Stimulated activated memory B cell treated with anti-CD40 and anti-IgM and Interleukin-4, amounts not matched to agents 10 μg/mL and 1 μg/mL and 100 μg/mL, for 72 hours (primary cell): ENCODE results near the gene DPF1.

Source experiments
- ATAC-seq: fragments of 150-1000 bp; cut with Tn5 transposase; 2 replicates; pipeline ENCODE4 v1.10.0; 2021
- H3K27ac Mint-ChIP-seq: one replicate; pipeline ENCODE4 v1.8.0; 2022; ENCODE audit warnings: mild to moderate bottlenecking, mixed read lengths
- H3K27me3 Mint-ChIP-seq: one replicate; pipeline ENCODE4 v1.8.0; 2022; ENCODE audit warnings: mixed read lengths
- H3K36me3 Mint-ChIP-seq: one replicate; pipeline ENCODE4 v1.8.0; 2022; ENCODE audit warnings: mixed read lengths
- H3K4me1 Mint-ChIP-seq: one replicate; pipeline ENCODE4 v1.8.0; 2022; ENCODE audit warnings: mixed read lengths
- H3K4me3 Mint-ChIP-seq: one replicate; pipeline ENCODE4 v1.8.0; 2022; ENCODE audit warnings: mild to moderate bottlenecking, moderate library complexity, mixed read lengths
- H3K9me3 Mint-ChIP-seq: one replicate; pipeline ENCODE4 v1.8.0; 2022; ENCODE audit warnings: mixed read lengths

The DPF1 gene

DNA sequence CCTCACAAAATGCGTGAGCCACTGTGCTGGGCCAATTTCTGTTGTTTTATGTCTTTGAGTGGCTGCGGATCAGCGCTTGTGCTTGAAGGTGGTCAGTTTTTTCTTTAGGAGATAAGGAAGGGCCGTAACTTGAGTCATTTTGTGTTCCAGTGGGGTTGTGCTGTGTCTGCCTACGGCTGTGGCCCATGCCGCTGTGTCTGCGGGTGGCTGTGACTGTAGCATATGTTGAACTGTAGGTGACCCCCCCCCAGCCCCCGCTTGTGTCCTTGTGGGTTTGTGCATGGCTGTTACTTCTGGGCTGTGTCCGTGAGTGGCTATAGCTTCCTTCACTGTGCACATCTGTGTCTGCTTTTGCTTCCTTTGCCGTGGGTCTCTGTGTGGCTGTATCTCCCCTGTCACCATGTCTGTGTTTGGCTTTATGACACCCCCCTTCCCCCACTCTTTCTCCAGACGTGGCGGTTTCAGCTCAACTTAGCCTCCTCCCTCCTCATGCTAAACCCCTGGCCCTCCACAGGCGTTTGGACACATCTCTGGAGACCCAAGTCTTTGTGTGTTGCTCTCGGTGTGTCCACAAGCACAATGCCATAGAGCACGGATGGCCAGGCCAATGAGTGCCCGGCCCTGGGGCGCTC is 31.5 kb upstream of the DPF1 start:
- Mint-ChIP-seq H3K4me1 (peaks cover 64% of the 10 kb centered on the region), H3K4me3 (peak overlapping the region; percentile 84), H3K36me3 (peaks cover 25% of the 10 kb centered on the region), H3K27ac (peak overlapping the region; percentile 84), H3K27me3 (peaks cover 7% of the 10 kb centered on the region), H3K9me3 (no peaks in the 10 kb centered on the region)
- peak; percentile 60 for ATAC-seq

DNA sequence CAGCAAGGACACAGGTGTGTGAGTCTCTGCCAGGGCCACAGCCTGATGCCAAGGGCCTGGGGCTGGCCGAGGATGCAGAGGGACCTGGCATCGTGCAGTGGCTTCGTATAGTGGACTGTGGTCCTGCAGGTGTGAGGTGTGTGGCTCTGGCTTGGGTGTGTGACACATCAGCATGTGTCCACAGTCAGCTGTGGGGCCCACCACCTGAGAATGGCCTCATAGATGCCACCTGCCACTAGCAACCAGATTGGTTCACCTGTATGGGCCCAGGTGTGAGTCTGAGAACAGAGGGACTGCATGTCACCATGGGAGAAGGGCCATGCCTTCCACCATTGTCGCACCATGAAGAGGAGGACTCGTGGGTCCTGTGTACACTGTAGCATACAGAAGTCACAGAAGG is 29.8 kb upstream of the DPF1 start:
- Mint-ChIP-seq H3K4me1 (peaks cover 57% of the 10 kb centered on the region), H3K36me3 (peaks cover 28% of the 10 kb centered on the region), H3K4me3 (peak overlapping the region; percentile 39), H3K27ac (peak overlapping the region; percentile 58), H3K9me3 (no peaks in the 10 kb centered on the region), H3K27me3 (peaks cover 7% of the 10 kb centered on the region)
- no peak for ATAC-seq

DNA sequence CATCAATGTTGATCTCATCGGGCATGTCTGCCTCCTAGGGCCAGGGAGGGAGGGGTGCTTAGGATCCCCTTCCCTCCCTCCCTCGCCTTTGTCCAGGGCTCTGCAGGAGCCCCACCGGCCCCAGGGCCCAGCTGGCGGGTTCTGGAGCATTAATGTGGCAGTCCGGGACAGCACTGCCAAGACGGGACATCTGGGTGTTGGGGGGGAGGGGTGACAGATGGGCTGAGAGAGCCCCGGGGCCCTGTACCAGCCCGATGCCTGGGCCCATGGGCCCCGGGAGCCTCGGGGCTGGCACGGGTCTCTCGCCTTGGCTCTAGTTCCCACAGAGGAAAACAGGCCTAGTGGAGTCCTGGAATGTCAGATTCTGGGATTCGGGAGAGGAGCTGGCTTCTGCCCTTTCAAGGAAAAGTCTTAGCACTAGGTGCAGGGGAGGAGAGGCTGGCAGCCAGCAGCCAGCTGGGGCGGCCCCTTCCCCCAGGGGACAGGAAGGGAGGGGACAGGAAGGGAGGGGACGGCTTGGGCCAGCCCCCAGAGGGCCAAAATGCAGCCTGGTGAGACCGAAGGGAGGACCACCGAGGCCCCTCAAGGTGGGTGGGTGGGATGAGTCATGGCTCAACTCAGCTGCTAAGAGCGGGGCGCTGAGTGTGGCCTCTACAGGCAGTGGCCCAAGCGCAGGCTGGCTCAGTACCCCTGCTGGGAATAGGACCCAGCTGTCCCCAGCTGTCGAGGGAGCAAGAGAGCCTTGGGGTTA is 29.1 kb upstream of the DPF1 start:
- peak overlapping the region; percentile 58 for H3K27ac Mint-ChIP-seq
- peak overlapping the region; percentile 39 for H3K4me3 Mint-ChIP-seq
- H3K9me3 Mint-ChIP-seq: no peaks in the 10 kb centered on the region
- peaks cover 7% of the 10 kb centered on the region for H3K27me3 Mint-ChIP-seq
- H3K4me1 Mint-ChIP-seq: peaks cover 57% of the 10 kb centered on the region
- peaks cover 28% of the 10 kb centered on the region for H3K36me3 Mint-ChIP-seq
- ATAC-seq: peak; percentile 69

DNA sequence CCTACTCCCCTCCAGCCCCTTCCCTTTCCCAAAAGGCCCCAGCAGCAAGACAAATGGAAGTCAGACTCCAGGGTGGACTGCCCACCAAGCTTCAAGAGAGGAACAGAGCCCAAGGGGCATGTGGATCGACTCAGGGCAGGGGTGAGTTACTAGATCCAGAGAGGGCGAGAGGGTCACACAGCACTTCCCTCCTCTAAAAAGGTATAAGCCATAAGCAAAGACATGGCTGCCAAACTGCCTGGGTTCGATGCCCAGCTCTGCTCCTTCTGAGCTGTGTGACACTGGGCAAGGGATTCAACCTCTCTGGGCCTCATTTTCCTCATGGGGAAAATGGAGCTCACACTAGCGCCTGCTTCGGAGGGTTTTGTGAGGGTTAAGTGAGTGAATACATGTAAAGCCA is 28.4 kb upstream of the DPF1 start:
- peaks cover 57% of the 10 kb centered on the region for H3K4me1 Mint-ChIP-seq
- H3K4me3 Mint-ChIP-seq: peak overlapping the region; percentile 39
- peaks cover 28% of the 10 kb centered on the region for H3K36me3 Mint-ChIP-seq
- H3K9me3 Mint-ChIP-seq: no peaks in the 10 kb centered on the region
- no peak for ATAC-seq
- H3K27me3 Mint-ChIP-seq: peaks cover 7% of the 10 kb centered on the region
- peak overlapping the region; percentile 58 for H3K27ac Mint-ChIP-seq

DNA sequence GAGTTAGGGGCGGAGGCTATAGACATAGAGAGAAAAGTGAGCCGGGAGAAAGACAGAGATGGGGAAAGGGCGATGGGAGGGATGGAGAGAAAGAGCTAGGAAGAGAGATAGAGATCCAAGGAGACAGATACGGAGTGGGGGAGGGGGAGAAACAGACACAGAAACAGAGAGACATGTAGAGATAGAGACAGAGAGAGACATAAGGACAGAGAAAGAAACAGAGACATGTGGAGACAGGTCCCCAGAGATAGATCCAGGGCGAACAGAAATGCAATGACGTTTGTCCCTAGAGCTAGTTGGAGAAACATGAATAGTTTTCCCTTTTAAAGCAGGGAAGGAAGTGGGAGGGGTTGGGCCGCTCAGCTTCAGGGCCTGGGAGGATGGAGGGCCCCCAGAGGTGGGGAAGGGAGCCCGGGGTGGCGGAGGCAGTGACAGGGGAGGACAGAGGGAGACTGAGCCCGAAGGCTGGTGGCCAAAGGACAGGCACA is 27.6 kb upstream of the DPF1 start:
- Mint-ChIP-seq H3K4me1 (peaks cover 51% of the 10 kb centered on the region), H3K27me3 (peaks cover 2% of the 10 kb centered on the region), H3K27ac (peak overlapping the region; percentile 58), H3K36me3 (peaks cover 28% of the 10 kb centered on the region), H3K9me3 (no peaks in the 10 kb centered on the region), H3K4me3 (peak overlapping the region; percentile 39)
- no peak for ATAC-seq

DNA sequence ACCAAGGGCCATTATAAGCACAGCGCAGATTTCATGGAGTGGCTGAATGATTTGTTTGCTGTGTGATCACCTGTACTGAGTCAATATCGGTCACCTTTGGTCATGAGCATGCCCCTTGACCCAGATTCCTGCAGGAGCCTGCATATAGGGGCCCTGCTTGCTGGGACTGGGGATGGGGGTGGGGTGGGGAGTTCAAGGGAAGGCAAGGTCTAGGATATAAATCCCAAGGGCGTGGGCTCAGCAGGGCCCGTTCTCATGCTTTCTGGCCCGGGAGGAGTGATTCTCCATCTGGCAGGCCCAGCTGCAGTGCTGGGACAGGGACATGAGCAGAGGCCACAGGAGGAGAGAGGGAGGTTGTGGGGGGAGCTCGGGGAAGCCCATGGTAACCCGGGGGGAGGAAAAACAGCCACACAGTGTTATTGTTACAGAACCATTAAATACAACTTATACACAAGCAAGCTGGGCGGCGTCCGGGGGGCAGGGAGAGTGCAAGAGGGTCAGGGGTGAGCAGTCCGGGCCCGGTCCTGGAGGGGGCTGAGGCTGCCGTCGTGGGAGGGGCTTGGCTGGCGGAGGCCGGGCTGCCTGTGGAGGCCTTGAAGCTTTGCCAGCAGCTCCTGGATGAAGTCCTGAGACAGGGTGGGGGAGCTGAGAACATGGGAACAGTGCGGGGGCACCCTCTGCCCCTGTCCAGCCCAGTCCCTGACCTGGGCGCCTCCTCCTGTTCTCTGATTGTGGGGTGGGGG is 27.0 kb upstream of the DPF1 start:
- H3K36me3 Mint-ChIP-seq: peaks cover 31% of the 10 kb centered on the region
- H3K9me3 Mint-ChIP-seq: no peaks in the 10 kb centered on the region
- H3K4me3 Mint-ChIP-seq: peak overlapping the region; percentile 39
- H3K27ac Mint-ChIP-seq: peak overlapping the region; percentile 58
- no peaks in the 10 kb centered on the region for H3K27me3 Mint-ChIP-seq
- no peak for ATAC-seq
- H3K4me1 Mint-ChIP-seq: peaks cover 56% of the 10 kb centered on the region

DNA sequence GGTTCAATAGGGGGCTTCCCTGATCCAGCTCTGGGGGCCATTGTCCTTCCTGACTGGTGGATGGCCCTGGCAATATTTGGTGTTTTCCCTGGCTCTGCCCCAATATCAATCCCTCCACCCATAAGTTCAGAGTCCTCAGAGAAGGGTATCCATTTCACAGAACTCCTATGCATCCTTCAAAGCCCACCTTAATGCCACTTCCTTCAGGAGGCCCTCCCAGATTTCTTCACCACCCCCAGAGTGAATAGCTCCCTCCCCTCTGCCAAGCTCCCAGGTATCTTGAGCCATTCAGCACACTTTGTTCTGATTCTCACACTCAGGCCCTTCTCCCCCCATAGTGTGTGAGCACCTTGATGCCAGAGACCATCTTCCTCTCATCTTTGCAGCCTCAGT is 26.4 kb upstream of the DPF1 start:
- H3K27ac Mint-ChIP-seq: no peak overlapping the region

DNA sequence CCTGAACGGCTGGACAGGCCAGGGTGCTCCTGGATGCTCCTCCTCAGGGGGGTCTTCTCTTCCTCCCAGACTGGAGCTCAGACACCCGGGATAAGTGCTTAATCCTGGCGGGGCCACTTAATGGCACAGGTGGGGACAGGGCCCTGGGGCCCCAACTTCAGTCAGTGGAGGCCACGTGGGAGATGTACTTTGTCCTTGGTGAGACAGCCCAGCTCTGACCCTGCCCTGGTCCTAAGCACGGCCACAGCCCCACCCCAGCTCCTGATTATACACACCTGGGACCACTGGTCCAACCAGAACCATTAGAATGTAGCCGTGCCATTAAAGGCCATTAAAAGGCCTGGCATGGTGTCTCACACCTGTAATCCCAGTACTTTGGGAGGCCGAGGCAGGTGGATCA is 24.4 kb upstream of the DPF1 start:
- Mint-ChIP-seq H3K27me3 (no peaks in the 10 kb centered on the region), H3K4me3 (no peak overlapping the region), H3K4me1 (peaks cover 51% of the 10 kb centered on the region), H3K36me3 (peaks cover 25% of the 10 kb centered on the region), H3K27ac (no peak overlapping the region), H3K9me3 (no peaks in the 10 kb centered on the region)
- no peak for ATAC-seq

More for the DNA sequence above, 26.4 kb upstream of the DPF1 start:
- Mint-ChIP-seq H3K9me3 (no peaks in the 10 kb centered on the region), H3K27me3 (no peaks in the 10 kb centered on the region), H3K36me3 (peaks cover 31% of the 10 kb centered on the region), H3K4me1 (peaks cover 55% of the 10 kb centered on the region), H3K4me3 (no peak overlapping the region)
- ATAC-seq: no peak

DNA sequence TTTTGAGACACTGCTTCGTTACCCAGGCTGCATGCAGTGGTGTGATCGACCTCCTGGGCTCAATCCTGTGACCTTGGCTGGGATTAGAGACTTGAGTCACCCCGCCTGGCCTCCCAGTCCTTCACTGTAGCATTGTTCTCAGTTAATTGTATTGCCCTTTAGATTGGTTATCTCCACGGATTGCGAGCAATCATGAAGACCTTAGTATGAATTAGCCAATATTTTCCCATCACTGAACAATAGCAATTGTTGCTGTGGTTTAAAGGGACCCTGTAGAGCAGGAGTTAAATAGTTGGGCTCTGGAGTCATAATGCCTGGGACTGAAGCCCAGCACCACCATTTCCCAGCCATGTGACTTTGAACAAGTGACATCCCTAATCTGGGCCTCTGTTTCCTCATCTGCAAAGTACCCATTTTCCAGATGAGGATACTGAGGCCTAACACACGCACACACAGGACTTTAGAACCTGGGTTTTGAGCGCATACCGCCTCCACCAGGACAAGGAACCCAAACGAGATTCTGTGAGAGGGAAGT is 23.8 kb upstream of the DPF1 start:
- H3K36me3 Mint-ChIP-seq: peaks cover 25% of the 10 kb centered on the region
- no peaks in the 10 kb centered on the region for H3K9me3 Mint-ChIP-seq
- H3K4me1 Mint-ChIP-seq: peaks cover 46% of the 10 kb centered on the region
- ATAC-seq: no peak
- H3K27ac Mint-ChIP-seq: no peak overlapping the region
- no peak overlapping the region for H3K4me3 Mint-ChIP-seq
- no peaks in the 10 kb centered on the region for H3K27me3 Mint-ChIP-seq

DNA sequence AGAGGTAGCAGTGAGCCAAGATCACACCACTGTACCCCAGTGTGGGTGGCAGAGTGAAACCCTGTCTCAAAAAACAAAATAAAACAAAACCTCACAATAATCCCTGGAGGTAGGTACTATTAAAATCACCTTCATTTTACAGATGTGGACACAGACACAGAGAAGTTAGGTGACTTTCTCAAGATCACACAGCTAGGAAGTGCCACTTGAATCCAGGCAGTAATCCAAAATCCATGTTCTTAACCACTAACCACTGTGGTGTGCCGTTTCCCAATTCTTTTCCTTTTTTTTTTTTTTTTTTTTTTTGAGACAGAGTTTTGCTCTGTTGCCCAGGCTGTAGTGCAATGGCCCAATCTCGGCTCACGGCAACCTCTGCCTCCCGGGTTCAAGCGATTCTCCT is 23.1 kb upstream of the DPF1 start:
- Mint-ChIP-seq H3K9me3 (no peaks in the 10 kb centered on the region), H3K27me3 (no peaks in the 10 kb centered on the region), H3K4me1 (peaks cover 39% of the 10 kb centered on the region), H3K4me3 (no peak overlapping the region), H3K36me3 (peaks cover 23% of the 10 kb centered on the region), H3K27ac (no peak overlapping the region)
- ATAC-seq: no peak

DNA sequence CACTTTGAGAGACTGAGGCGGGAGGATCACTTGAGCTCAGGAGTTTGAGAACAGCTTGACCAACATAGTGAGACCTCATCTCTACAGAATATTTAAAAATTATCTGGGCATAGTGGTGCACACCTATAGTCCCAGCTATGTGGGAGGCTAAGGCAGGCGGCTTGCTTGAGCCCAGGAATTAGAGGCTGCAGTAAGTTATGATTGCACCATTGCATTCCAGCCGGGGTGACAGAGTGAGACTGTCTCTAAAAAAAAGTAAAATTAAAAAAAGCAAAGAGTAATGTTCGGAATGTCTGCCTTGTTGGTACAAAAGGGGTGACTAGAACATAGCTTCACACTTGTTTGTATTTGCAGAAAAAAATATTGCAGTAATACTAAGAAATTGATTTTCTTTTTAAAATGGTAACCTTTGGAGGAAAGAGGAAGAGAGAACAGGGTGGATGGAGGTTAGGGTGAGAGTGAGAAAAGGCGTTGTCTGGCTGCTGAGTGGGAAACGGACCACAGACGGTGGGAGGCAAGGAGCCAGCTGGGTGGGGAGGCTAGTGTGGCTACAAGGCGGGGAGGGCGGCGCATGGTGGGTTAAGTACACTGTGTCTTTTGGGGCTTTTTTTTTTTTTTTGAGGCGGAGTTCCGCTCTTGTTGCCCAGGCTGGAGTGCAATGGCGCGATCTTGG is 21.9 kb upstream of the DPF1 start:
- ATAC-seq: peak; percentile 86
- peak overlapping the region; percentile 37 for H3K4me3 Mint-ChIP-seq
- peaks cover 13% of the 10 kb centered on the region for H3K36me3 Mint-ChIP-seq
- H3K4me1 Mint-ChIP-seq: peaks cover 28% of the 10 kb centered on the region
- H3K9me3 Mint-ChIP-seq: no peaks in the 10 kb centered on the region
- peak overlapping the region; percentile 80 for H3K27ac Mint-ChIP-seq
- H3K27me3 Mint-ChIP-seq: no peaks in the 10 kb centered on the region

DNA sequence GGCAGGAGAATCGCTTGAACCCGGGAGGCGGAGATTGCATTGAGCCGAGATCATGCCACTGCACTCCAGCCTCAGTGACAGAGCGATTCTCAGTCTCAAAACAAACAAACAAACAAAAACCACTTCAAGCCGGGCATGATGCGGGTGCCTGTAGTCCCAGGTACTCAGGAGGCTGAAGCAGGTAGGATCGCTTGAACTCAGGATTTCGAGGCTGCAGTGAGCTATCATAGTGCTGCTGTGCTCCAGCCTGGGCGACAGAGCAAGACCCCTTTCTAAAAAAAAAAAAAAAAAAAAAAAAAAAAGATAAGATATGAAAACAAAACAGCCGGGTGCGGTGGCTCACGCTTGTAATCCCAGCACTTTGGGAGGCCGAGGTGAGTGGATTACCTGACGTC is 19.3 kb upstream of the DPF1 start:
- Mint-ChIP-seq H3K4me3 (peak overlapping the region; percentile 85), H3K4me1 (peaks cover 28% of the 10 kb centered on the region), H3K27me3 (peaks cover 12% of the 10 kb centered on the region), H3K27ac (peak overlapping the region; percentile 86), H3K36me3 (peaks cover 5% of the 10 kb centered on the region), H3K9me3 (no peaks in the 10 kb centered on the region)
- no peak for ATAC-seq

DNA sequence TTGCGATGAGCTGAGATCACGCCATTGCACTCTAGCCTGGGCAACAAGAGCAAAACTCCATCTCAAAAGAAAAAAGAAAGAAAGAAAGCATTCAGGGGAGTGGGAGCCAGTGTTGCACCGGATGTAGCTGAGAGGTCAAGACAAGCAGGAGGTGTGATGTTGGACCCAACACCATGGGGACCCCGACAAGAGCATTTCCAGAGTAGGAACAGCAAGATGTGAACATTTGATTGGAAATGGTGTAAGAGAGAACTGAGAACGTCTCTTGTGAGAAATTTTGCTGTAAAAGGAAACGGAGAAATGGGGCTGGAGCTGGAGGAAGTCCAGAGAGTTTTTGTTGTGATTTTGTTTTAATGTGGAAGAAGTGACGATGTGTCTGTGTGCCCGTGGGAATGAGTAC is 15.8 kb upstream of the DPF1 start:
- Mint-ChIP-seq H3K36me3 (no peaks in the 10 kb centered on the region), H3K4me3 (no peak overlapping the region), H3K27ac (no peak overlapping the region), H3K4me1 (peaks cover 12% of the 10 kb centered on the region), H3K27me3 (peaks cover 21% of the 10 kb centered on the region), H3K9me3 (no peaks in the 10 kb centered on the region)
- no peak for ATAC-seq

DNA sequence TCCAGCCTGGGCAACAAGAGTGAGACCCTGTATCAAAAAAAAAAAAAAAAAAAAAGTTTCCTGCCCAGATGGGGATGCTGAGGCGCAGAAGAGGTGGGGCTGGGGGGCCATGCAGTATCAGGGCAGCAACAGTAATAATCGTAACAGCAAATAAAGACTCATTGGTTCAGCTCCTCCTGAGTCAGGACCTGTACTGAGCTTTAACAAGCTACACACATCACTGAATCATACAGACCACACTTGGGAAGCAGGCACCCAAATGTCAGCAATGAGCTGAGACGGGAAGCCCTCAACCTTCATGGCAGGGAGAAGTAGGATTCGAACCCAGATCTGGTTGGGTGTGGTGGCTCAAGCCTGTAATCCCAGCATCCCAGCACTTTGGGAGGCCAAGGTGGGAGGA is 10.6 kb upstream of the DPF1 start:
- no peak overlapping the region for H3K27ac Mint-ChIP-seq
- ATAC-seq: no peak
- H3K4me1 Mint-ChIP-seq: peaks cover 7% of the 10 kb centered on the region

DNA sequence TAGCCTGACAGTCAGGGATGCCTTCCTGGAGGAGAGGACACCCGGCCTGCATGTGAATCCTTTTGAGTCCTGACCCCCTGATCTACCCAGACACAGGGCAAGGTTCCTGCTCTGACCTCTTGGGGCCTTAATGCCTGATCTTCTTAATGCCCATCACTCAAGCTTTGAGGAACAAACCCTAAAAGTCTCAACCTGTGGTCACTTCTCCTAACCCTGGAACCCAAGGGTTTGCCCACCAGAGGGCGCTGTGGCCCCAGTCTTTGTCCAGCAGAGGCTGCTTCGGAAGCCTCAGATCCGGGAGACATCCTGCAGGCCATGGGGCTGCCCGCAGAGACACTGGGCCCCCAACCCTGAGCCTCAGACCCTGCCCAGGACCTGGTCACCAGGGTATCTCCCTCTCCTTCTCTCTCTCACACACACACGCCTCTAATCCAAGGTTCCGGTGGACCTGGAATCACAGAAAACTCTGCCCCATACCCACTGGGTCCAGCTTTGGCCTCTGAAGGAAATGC is 9.8 kb upstream of the DPF1 start:
- ATAC-seq: peak; percentile 77
- no peaks in the 10 kb centered on the region for H3K9me3 Mint-ChIP-seq
- H3K4me3 Mint-ChIP-seq: no peak overlapping the region
- peak overlapping the region; percentile 8 for H3K27ac Mint-ChIP-seq
- peaks cover 10% of the 10 kb centered on the region for H3K4me1 Mint-ChIP-seq
- H3K27me3 Mint-ChIP-seq: peaks cover 64% of the 10 kb centered on the region
- H3K36me3 Mint-ChIP-seq: no peaks in the 10 kb centered on the region

More for the DNA sequence above, 10.6 kb upstream of the DPF1 start:
- no peaks in the 10 kb centered on the region for H3K9me3 Mint-ChIP-seq
- no peak overlapping the region for H3K4me3 Mint-ChIP-seq
- no peaks in the 10 kb centered on the region for H3K36me3 Mint-ChIP-seq
- H3K27me3 Mint-ChIP-seq: peaks cover 61% of the 10 kb centered on the region
